ENCODE data around the gene SH3D21. TPM values are rescaled to one million over a fixed set of nuclear protein-coding genes. Genes with fewer than 3 reads are reported as not detected.

The SH3D21 gene
- polyA plus RNA-seq, 3 donors: 0.61 to 1.7 (median 1.1) TPM

- WGBS, 3 donors: 4% methylated on average over 20 to 34 of the region's 36 CpGs
- no peak within 1 kb of the TSS for H3K27ac ChIP-seq (ENCODE audit: low read depth, low read length)
Measured at GRCh38 chr1:36323636-36324352, 17.6 kb downstream of the SH3D21 start, which contains the start of gene EVA1B. Gene EVA1B, minus strand, starts transcription at chr1:36323645. Its CDS starts 608 bp downstream, at chr1:36323037.

DNA sequence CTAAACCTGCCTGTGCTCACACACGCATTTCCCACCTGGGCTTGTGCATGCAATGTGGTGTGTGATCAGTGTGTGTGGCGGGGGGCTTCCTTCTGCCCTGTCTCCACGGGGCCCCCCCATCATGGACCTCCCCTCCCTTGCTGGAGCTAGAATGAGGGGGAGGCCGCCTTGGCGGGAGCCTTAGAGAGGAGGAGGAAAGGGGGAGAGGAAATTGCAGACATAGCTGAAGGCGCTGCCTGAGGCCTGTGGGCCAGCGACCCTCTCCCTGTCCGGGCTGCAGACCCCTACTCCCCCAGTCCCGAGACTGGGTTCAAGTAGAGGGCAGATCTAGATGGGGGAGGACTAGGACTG, 18.2 kb downstream of the SH3D21 start:
- 15 to 34% (median 17%) methylated on average over 8 to 9 of the region's 9 CpGs for WGBS, 3 donors
- no peak overlapping the region for H3K27ac ChIP-seq (ENCODE audit: low read depth, low read length)

DNA sequence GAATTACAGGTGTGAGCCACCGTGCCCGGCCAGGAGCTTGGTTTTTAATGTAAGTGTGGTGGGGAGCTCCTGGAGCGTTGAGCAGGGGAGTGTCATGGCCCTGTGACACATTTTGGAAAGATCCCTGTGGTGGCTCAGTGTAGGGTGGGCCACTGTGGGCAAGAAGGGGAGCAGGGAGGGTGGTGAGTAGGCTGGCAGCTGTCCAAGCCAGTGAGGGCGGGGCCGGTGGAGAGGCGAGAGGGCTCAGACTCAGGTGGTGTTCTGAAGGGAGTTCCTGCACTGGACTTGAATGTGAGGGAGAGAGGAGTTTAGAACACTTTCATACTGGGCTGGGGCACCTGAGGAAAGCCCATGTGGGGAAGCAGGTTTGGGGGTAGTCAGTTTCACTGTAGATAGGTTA, 20.3 kb downstream of the SH3D21 start:
- 50 to 56% (median 53%) methylated on average over 6 of the region's 6 CpGs for WGBS, 3 donors
- H3K27ac ChIP-seq (ENCODE audit: low read depth, low read length): no peak overlapping the region

GRCh38 chr1:36327421-36328087, 21.4 kb downstream of the SH3D21 start:
- H3K27ac ChIP-seq (ENCODE audit: low read depth, low read length): no peak overlapping the region

GRCh38 chr1:36328088-36328480, 21.9 kb downstream of the SH3D21 start:
- H3K27ac ChIP-seq (ENCODE audit: low read depth, low read length): no peak overlapping the region
- WGBS, 3 donors: 83 to 90% (median 86%) methylated on average over 6 of the region's 6 CpGs

More at GRCh38 chr1:36327421-36328087, 21.4 kb downstream of the SH3D21 start:
- 76 to 92% (median 88%) methylated on average over 9 of the region's 9 CpGs for WGBS, 3 donors

GRCh38 chr1:36328713-36329112, 22.5 kb downstream of the SH3D21 start:
- no peak overlapping the region for H3K27ac ChIP-seq (ENCODE audit: low read depth, low read length)
- 51 to 80% (median 54%) methylated on average over 6 of the region's 6 CpGs for WGBS, 3 donors

DNA sequence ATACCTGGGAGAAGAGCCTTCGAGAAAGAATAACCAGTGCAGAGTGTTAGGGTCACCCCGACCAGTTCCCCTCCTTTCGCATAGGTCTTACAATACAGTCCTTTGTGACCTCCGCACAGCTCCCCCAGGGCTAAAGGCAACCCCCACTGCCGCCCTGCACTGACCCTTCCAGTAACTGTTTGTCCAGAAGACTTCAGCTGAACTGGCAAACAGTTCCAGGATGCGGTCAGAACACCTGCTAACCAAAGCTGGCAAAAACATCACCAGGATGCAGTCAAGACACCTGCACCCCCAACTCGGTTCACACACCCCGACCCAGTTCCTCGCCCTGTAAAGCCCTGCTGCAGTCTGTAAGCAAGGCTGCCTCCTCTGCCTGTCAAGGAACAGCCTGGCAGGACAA, 23.6 kb downstream of the SH3D21 start:
- 84 to 85% (median 85%) methylated on average over 9 of the region's 9 CpGs for WGBS, 3 donors
- no peak overlapping the region for H3K27ac ChIP-seq (ENCODE audit: low read depth, low read length)

GRCh38 chr1:36330940-36331339, 24.8 kb downstream of the SH3D21 start:
- 86 to 92% (median 88%) methylated on average over 15 of the region's 15 CpGs for WGBS, 3 donors

GRCh38 chr1:36337830-36338229, 31.7 kb downstream of the SH3D21 start:
- 74 to 88% (median 80%) methylated on average over 6 of the region's 6 CpGs for whole genome bisulfite sequencing, 3 donors
- H3K27ac ChIP-seq (ENCODE audit: low read depth, low read length): no peak overlapping the region

More at GRCh38 chr1:36330940-36331339, 24.8 kb downstream of the SH3D21 start:
- H3K27ac ChIP-seq (ENCODE audit: low read depth, low read length): no peak overlapping the region

DNA sequence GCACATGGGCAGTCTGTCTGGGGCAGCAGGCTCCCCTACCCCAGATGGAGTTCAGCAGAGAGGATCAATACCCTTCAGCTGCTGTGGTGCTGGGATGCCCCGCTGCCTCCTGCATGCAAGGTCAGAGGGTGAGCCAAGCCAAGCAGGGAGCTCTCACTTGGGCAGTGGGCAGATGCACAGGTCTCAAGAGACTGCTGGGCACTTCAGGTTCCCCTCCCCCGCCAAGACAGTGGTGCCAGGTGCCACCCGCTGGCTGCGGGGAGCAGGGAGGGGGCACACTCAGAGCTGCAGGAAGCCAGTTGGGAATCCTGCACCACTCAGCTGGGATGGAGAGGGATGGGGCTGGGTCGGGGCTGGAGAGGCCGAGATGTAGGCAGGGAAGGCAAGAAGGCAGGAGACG, 33.0 kb downstream of the SH3D21 start:
- 62 to 68% (median 67%) methylated on average over 7 of the region's 7 CpGs for WGBS, 3 donors
- no peak overlapping the region for H3K27ac ChIP-seq (ENCODE audit: low read depth, low read length)

GRCh38 chr1:36339615-36340014, 33.4 kb downstream of the SH3D21 start:
- 76 to 86% (median 83%) methylated on average over 9 of the region's 9 CpGs for WGBS, 3 donors
- H3K27ac ChIP-seq (ENCODE audit: low read depth, low read length): no peak overlapping the region

- H3K27ac ChIP-seq (ENCODE audit: low read depth, low read length): no peak overlapping the region
- WGBS, 3 donors: 89 to 93% (median 89%) methylated on average over 34 of the region's 34 CpGs
Measured at GRCh38 chr1:36341626-36342320, 35.6 kb downstream of the SH3D21 start.

DNA sequence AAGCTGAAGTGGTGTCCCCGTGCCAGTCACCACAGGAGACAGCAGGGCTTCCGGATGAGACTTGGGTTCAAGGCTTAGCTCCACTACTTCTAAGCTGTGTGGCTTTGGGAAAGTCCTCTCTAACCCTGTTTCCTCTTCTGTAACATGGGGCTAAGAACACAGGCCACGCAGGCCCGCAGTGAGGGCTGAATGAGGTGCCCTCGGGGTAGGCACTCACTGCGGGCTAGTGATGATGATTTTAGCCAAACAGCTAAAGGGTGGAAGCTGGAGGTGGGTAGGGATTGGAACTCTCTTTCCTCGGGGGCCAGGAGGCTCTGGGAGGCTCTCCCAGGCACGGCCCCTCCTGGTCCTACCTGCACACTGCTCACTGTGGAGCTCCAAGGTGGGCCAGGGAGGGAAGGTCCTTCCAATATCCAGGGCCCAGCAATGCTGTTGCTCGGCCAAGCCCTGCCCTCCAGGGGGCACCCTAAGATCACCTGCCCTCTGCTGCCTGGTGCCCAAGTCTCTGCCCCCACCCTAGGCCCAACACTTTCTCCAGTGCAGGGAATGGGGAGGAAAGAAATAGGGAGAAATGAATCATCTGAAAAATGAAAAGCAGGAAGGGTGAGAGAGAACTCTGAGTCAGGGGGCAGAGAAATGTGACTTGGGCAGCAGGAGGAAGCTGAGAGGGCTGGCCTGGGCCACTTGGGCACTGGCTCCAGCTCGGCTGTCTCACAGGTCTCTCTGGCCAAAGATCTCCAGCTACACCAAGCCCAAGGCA, 36.4 kb downstream of the SH3D21 start:
- no peak overlapping the region for H3K27ac ChIP-seq (ENCODE audit: low read depth, low read length)
- 74 to 80% (median 78%) methylated on average over 10 of the region's 10 CpGs for WGBS, 3 donors

GRCh38 chr1:36343651-36344394, 37.7 kb downstream of the SH3D21 start:
- no peak overlapping the region for H3K27ac ChIP-seq (ENCODE audit: low read depth, low read length)
- WGBS, 3 donors: 82 to 93% (median 88%) methylated on average over 22 to 24 of the region's 24 CpGs

DNA sequence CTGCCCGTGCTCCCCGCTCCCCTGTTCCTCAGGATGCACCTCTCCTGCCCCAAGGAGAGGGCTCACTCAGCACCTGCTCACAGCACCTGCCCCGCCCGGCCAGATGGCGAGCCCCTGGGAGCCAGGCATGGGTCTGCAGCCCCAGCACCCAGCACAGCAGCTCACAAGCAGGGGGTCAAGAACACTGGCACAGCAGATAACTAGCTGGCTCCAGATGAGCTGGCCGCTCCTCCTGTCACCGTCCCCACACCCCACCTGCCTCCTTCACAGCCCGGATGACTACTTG, 38.2 kb downstream of the SH3D21 start:
- no peak overlapping the region for H3K27ac ChIP-seq (ENCODE audit: low read depth, low read length)
- WGBS, 3 donors: 86 to 94% (median 91%) methylated on average over 8 of the region's 8 CpGs

DNA sequence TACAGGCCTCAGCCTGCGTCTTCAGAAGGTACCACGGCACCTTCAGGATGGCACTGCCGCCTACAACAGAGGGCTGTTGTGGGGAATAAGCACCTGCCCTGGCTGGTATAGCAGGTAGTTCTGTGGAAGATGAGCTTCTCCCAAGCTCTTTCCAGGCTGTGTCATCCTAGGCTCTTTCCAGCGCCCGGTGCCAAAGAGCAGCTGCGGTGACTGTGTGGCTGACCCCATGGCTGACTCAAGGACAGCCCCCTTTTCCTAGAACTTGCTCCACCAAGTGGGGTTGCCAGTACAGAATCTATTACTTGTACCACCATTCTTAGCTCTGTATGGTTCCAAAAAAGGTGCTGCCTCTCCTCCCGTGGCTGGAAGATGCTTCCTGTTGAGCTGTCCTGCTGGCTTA, 39.2 kb downstream of the SH3D21 start:
- H3K27ac ChIP-seq (ENCODE audit: low read depth, low read length): no peak overlapping the region
- 86 to 95% (median 88%) methylated on average over 7 of the region's 7 CpGs for WGBS, 3 donors

- H3K27ac ChIP-seq (ENCODE audit: low read depth, low read length): no peak overlapping the region
- 89 to 92% (median 91%) methylated on average over 8 of the region's 8 CpGs for WGBS, 3 donors
Measured at GRCh38 chr1:36346741-36347370, 40.7 kb downstream of the SH3D21 start.

DNA sequence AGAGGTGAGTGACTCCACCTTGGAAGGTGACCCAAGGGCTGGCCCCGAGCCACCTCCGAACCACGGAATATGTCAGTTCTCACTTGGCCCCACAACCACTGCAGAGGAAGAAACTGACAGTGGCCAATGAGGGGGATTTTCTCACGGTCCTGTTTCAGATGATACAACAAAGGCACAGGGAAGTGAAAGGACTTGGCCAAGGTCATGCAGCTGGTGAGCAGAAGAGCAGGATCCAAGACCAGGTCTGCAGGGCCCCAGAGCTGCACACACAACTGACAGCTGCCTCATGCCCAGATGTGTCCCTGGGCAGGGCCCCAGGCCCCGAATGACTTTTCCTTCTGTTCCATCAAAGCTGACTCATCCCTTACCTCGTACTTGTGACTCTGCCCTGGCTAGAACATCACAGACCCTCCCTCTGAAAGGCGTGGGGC, 43.1 kb downstream of the SH3D21 start:
- H3K27ac ChIP-seq (ENCODE audit: low read depth, low read length): no peak overlapping the region
- 45 to 63% (median 46%) methylated on average over 7 of the region's 7 CpGs for WGBS, 3 donors

Measured in adipose tissue (tissue), 3 donors.